HepG2 (cell line): ENCODE measurements around the gene TEX26. TPM values are rescaled to one million over a fixed set of nuclear protein-coding genes. Genes with fewer than 3 reads are reported as not detected.

Source experiments
- ATAC-seq: fragments of 200-7000 bp; cut with Tn5 transposase; 3 replicates; pipeline ENCODE4 v1.9.1; 2020; ENCODE audit warnings: mild to moderate bottlenecking, moderate library complexity
- BruUV-seq: library from RNA; stranded (reverse); fragments of 400-500 nt; replicated peaks from 2 replicates; lab custom pipeline; 2021; lab: Mats Ljungman, UMichigan
- CTCF ChIA-PET: fragments of 300-600 bp; formaldehyde crosslinking; extraction: SDS; loops from one replicate; lab custom pipeline; 2021; ENCODE audit warnings: low total read pairs, inconsistent platforms, low intra/inter-chr PET ratio; lab: Yijun Ruan, JAX
- POLR2A ChIA-PET: fragments of 350-600 bp; sonication (Branson Sonifier 250); formaldehyde crosslinking; loops from one replicate; lab custom pipeline; 2020; ENCODE audit warnings: antibody characterized with exemption, inconsistent platforms; lab: Yijun Ruan, JAX
- DNase-seq: peaks from one replicate; pipeline ENCODE4 v3.0.0-alpha.2; 2015; ENCODE audit warnings: low spot score
- FAIRE-seq: peaks from 3 replicates; lab custom pipeline; 2011; peaks lifted over from hg19 to GRCh38; lab: Jason Lieb, UNC
- H2AFZ ChIP-seq: one replicate; pipeline ENCODE4 v1.6.1; 2011; ENCODE audit warnings: low read length, inconsistent platforms
- H3K27ac ChIP-seq: fragments of 300-600 bp; 3 replicates; pipeline ENCODE4 v1.8.0; 2011; ENCODE audit warnings: mixed run types, mild to moderate bottlenecking, mixed read lengths, low read length, inconsistent platforms; ENCODE audit not compliant: insufficient read depth; ENCODE audit errors: extremely low read length
- H3K27me3 ChIP-seq, 2 experiments: fragments of 200-600 bp in 1 of 2; 2 replicates in 1 of 2; 3 replicates in 1 of 2; pipeline versions ENCODE4 v1.6.0 to v1.8.0; 2011; ENCODE audit warnings: low read length in 2 of 2, mild to moderate bottlenecking in 2 of 2, moderate library complexity in 2 of 2, inconsistent platforms in 1 of 2; ENCODE audit not compliant: insufficient read depth in 2 of 2, control insufficient read depth in 1 of 2
- H3K36me3 ChIP-seq, 2 experiments: fragments of 200-600 bp in 1 of 2; replicated peaks in 1 of 2; 2 replicates in 1 of 2; 3 replicates in 1 of 2; pipeline versions ENCODE4 v1.5.1 to v1.8.0; 2011; ENCODE audit warnings: low read length in 2 of 2, inconsistent platforms in 1 of 2; ENCODE audit not compliant: insufficient read depth in 2 of 2, control insufficient read depth in 1 of 2
- H3K4me1 ChIP-seq: 2 replicates; pipeline ENCODE4 v1.5.1; 2012; ENCODE audit warnings: low read length, inconsistent platforms; ENCODE audit not compliant: insufficient read depth
- H3K4me2 ChIP-seq: 2 replicates; pipeline ENCODE4 v1.6.0; 2011; ENCODE audit warnings: low read depth, low read length, inconsistent platforms
- H3K4me3 ChIP-seq, 3 experiments: fragments of 200-600 bp in 1 of 3; sonication (generic), shearing (Covaris generic) in 1 of 3; replicated peaks in 1 of 3; 2 replicates each; pipeline ENCODE4 v1.5.1; 2011 to 2016; ENCODE audit warnings: low read length in 3 of 3, inconsistent platforms in 2 of 3, low read depth in 2 of 3, mild to moderate bottlenecking in 2 of 3, control low read depth in 1 of 3, mixed read lengths in 1 of 3; ENCODE audit not compliant: insufficient read depth in 1 of 3
- H3K79me2 ChIP-seq: one replicate; pipeline ENCODE4 v1.6.1; 2011; ENCODE audit warnings: low read length, inconsistent platforms; ENCODE audit not compliant: insufficient read depth
- H3K9ac ChIP-seq: 2 replicates; pipeline ENCODE4 v1.6.0; 2011; ENCODE audit warnings: mild to moderate bottlenecking, low read depth, low read length, inconsistent platforms; ENCODE audit not compliant: insufficient read depth
- H3K9me3 ChIP-seq: 2 replicates; pipeline ENCODE4 v1.5.1; 2012; ENCODE audit warnings: mild to moderate bottlenecking, low read length
- H4K20me1 ChIP-seq: 2 replicates; pipeline ENCODE4 v1.6.0; 2011; ENCODE audit warnings: inconsistent platforms, mild to moderate bottlenecking, low read length, moderate library complexity; ENCODE audit not compliant: insufficient read depth
- PITX1 ChIP-seq: sonication (generic); formaldehyde crosslinking; IDR thresholded peaks from 2 replicates; pipeline ENCODE4 v1.5.1; 2020; ENCODE audit warnings: mild to moderate bottlenecking, missing genetic modification reagents
- ZNF124 ChIP-seq: sonication (generic); formaldehyde crosslinking; IDR thresholded peaks from 2 replicates; pipeline ENCODE4 v1.4.0; 2020; ENCODE audit warnings: missing genetic modification reagents
- WGBS: methylation state at CpG from one replicate; pipeline ENCODE4 v1.1.6; 2017; ENCODE audit warnings: low lambda C conversion rate; 5-methylcytosine and 5-hydroxymethylcytosine counted together
- in situ Hi-C: cut with HindIII; loops from 2 replicates; pipeline ENCODE4 v1.10.0; 2017; ENCODE audit warnings: low pct_unique_long_range_greater_than_20kb; ENCODE audit not compliant: extremely low pct_ligation_motif_present
- intact Hi-C: fragments of 100-400 bp; cut with micrococcal nuclease; formaldehyde crosslinking; loops from one replicate; pipeline ENCODE4 v1.10.0; 2022; ENCODE audit not compliant: unreplicated experiment
- polyA plus RNA-seq, 8 experiments: library from polyadenylated mRNA; depleted of rRNA in 3 of 8; stranded (reverse) in 7 of 8; unstranded in 1 of 8; fragments of >200 nt; fragmentation: Illumina TruSeq in 4 of 8; extraction: Trizol in 4 of 8; gene quantifications; 2 replicates each; pipeline versions ENCODE4 v1.2.1 to v1.2.3, GENCODE V29; 2011 to 2016; ENCODE audit warnings: low read depth in 4 of 8, missing spikeins in 1 of 8, mixed read lengths in 1 of 8; ENCODE audit not compliant: insufficient read depth in 1 of 8
- total RNA-seq, 5 experiments: library from RNA; depleted of rRNA; stranded (reverse); fragments of >200 nt; fragmentation: Illumina TruSeq; extraction: Trizol; gene quantifications; 2 replicates each; pipeline ENCODE4 v1.2.3, GENCODE V29; 2016; ENCODE audit warnings: low read depth in 1 of 5
- TF ChIP-seq, protein P1 (sequence below): sonication (generic); formaldehyde crosslinking; IDR thresholded peaks from 2 replicates; pipeline ENCODE4 v1.9.0; 2022; ENCODE audit warnings: low read depth, missing genetic modification reagents
- TF ChIP-seq, protein P2 (sequence below), 2 experiments: fragments of 450-650 bp in 1 of 2; sonication (generic) in 1 of 2; formaldehyde crosslinking in 1 of 2; IDR thresholded peaks; 2 replicates each; pipeline versions ENCODE4 v1.6.1 to v1.8.0; 2016 to 2022; ENCODE audit warnings: antibody characterized with exemption in 1 of 2, mild to moderate bottlenecking in 1 of 2, missing genetic modification reagents in 1 of 2
- TF ChIP-seq, protein P3 (sequence below): IDR thresholded peaks from 2 replicates; pipeline ENCODE4 v1.6.1; 2016; ENCODE audit warnings: low read depth, missing genetic modification reagents, missing compliant biosample characterization
- TF ChIP-seq, protein P4 (sequence below): sonication (generic); formaldehyde crosslinking; IDR thresholded peaks from 2 replicates; pipeline ENCODE4 v1.5.0; 2020; ENCODE audit warnings: mild to moderate bottlenecking, missing genetic modification reagents

TEX26 gene
- total and polyA plus RNA-seq, 2 of the 13 experiments (the other 11 are each of a cell fraction or from before 2014, with no cell fraction given) = not detected

DNA sequence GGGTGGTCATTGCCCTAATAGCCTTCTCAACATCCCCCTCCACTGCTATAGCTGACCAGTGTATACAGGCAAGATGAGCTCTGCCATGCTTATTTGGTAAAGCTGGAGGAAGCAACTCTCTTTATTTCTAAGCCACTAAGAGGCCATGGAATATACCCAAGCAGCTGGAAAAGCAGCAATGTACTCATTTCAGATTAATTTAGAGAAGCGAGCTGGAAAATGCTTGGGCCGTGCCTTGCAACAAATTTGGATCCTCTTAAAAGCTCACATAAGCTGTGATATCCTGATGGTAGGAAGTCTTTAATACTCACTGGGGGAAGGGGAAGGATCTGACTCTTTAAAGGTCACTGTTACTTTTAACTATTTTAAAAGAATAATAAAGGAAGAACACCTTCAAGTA lies 77.8 kb downstream of the TEX26 start:
- no TSS peak for BruUV-seq
- H3K36me3 ChIP-seq = no peaks in the 10 kb centered on the region
- ChIA-PET POLR2A (no interaction called here), CTCF (no interaction called here)
- no peaks in the 10 kb centered on the region for H3K9me3 ChIP-seq
- ATAC-seq (no peak), DNase-seq (no peak), FAIRE-seq (no peak)
- no peaks in the 10 kb centered on the region for H3K4me1 ChIP-seq
- H2AFZ ChIP-seq = no peak overlapping the region
- no peaks in the 10 kb centered on the region for H3K79me2 ChIP-seq
- in situ Hi-C loops = no loop called here
- H3K9ac ChIP-seq = no peak overlapping the region
- intact Hi-C loops = no loop called here
- H3K27me3 ChIP-seq = peaks cover 0 to 1% of the 10 kb centered on the region in 2 experiments; a peak in 2 of 5 replicates
- no peak overlapping the region for H3K4me2 ChIP-seq
- WGBS = 20% methylated on average over 2 of the region's 2 CpGs
- H3K4me3 ChIP-seq = no peak overlapping the region
- H4K20me1 ChIP-seq = no peaks in the 10 kb centered on the region
- H3K27ac ChIP-seq = no peak overlapping the region
- TF ChIP-seq, protein P1, sequence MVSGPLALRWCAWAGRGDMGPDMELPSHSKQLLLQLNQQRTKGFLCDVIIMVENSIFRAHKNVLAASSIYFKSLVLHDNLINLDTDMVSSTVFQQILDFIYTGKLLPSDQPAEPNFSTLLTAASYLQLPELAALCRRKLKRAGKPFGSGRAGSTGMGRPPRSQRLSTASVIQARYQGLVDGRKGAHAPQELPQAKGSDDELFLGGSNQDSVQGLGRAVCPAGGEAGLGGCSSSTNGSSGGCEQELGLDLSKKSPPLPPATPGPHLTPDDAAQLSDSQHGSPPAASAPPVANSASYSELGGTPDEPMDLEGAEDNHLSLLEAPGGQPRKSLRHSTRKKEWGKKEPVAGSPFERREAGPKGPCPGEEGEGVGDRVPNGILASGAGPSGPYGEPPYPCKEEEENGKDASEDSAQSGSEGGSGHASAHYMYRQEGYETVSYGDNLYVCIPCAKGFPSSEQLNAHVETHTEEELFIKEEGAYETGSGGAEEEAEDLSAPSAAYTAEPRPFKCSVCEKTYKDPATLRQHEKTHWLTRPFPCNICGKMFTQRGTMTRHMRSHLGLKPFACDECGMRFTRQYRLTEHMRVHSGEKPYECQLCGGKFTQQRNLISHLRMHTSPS (CRISPR knock-in tag) = no peak
- TF ChIP-seq, protein P2, sequence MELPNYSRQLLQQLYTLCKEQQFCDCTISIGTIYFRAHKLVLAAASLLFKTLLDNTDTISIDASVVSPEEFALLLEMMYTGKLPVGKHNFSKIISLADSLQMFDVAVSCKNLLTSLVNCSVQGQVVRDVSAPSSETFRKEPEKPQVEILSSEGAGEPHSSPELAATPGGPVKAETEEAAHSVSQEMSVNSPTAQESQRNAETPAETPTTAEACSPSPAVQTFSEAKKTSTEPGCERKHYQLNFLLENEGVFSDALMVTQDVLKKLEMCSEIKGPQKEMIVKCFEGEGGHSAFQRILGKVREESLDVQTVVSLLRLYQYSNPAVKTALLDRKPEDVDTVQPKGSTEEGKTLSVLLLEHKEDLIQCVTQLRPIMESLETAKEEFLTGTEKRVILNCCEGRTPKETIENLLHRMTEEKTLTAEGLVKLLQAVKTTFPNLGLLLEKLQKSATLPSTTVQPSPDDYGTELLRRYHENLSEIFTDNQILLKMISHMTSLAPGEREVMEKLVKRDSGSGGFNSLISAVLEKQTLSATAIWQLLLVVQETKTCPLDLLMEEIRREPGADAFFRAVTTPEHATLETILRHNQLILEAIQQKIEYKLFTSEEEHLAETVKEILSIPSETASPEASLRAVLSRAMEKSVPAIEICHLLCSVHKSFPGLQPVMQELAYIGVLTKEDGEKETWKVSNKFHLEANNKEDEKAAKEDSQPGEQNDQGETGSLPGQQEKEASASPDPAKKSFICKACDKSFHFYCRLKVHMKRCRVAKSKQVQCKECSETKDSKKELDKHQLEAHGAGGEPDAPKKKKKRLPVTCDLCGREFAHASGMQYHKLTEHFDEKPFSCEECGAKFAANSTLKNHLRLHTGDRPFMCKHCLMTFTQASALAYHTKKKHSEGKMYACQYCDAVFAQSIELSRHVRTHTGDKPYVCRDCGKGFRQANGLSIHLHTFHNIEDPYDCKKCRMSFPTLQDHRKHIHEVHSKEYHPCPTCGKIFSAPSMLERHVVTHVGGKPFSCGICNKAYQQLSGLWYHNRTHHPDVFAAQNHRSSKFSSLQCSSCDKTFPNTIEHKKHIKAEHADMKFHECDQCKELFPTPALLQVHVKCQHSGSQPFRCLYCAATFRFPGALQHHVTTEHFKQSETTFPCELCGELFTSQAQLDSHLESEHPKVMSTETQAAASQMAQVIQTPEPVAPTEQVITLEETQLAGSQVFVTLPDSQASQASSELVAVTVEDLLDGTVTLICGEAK (IDR thresholded peaks at IDR 0.05) = no peak
- TF ChIP-seq, protein P2 (CRISPR knock-in tag; IDR thresholded peaks at IDR 0.05) = no peak
- TF ChIP-seq ZNF124 (CRISPR knock-in tag) = no peak
- TF ChIP-seq, protein P3, sequence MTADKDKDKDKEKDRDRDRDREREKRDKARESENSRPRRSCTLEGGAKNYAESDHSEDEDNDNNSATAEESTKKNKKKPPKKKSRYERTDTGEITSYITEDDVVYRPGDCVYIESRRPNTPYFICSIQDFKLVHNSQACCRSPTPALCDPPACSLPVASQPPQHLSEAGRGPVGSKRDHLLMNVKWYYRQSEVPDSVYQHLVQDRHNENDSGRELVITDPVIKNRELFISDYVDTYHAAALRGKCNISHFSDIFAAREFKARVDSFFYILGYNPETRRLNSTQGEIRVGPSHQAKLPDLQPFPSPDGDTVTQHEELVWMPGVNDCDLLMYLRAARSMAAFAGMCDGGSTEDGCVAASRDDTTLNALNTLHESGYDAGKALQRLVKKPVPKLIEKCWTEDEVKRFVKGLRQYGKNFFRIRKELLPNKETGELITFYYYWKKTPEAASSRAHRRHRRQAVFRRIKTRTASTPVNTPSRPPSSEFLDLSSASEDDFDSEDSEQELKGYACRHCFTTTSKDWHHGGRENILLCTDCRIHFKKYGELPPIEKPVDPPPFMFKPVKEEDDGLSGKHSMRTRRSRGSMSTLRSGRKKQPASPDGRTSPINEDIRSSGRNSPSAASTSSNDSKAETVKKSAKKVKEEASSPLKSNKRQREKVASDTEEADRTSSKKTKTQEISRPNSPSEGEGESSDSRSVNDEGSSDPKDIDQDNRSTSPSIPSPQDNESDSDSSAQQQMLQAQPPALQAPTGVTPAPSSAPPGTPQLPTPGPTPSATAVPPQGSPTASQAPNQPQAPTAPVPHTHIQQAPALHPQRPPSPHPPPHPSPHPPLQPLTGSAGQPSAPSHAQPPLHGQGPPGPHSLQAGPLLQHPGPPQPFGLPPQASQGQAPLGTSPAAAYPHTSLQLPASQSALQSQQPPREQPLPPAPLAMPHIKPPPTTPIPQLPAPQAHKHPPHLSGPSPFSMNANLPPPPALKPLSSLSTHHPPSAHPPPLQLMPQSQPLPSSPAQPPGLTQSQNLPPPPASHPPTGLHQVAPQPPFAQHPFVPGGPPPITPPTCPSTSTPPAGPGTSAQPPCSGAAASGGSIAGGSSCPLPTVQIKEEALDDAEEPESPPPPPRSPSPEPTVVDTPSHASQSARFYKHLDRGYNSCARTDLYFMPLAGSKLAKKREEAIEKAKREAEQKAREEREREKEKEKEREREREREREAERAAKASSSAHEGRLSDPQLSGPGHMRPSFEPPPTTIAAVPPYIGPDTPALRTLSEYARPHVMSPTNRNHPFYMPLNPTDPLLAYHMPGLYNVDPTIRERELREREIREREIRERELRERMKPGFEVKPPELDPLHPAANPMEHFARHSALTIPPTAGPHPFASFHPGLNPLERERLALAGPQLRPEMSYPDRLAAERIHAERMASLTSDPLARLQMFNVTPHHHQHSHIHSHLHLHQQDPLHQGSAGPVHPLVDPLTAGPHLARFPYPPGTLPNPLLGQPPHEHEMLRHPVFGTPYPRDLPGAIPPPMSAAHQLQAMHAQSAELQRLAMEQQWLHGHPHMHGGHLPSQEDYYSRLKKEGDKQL (CRISPR knock-in tag) = no peak
- no peak for TF ChIP-seq PITX1 (CRISPR knock-in tag)
- TF ChIP-seq, protein P4, sequence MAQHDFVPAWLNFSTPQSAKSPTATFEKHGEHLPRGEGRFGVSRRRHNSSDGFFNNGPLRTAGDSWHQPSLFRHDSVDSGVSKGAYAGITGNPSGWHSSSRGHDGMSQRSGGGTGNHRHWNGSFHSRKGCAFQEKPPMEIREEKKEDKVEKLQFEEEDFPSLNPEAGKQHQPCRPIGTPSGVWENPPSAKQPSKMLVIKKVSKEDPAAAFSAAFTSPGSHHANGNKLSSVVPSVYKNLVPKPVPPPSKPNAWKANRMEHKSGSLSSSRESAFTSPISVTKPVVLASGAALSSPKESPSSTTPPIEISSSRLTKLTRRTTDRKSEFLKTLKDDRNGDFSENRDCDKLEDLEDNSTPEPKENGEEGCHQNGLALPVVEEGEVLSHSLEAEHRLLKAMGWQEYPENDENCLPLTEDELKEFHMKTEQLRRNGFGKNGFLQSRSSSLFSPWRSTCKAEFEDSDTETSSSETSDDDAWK (CRISPR knock-in tag) = no peak
